Mucosa of descending colon (tissue), 3 donors: Measurements from ENCODE around the gene TRIOBP. TPM values are rescaled to one million over a fixed set of nuclear protein-coding genes. Genes with fewer than 3 reads are reported as not detected.

Experiments used
- ATAC-seq: fragments of 200-7000 bp; cut with Tn5 transposase; one replicate; pipeline ENCODE4 v1.9.1; 2020; ENCODE audit warnings: mild to moderate bottlenecking, moderate library complexity
- DNase-seq, 3 donors: peaks; one replicate each; pipeline ENCODE4 v3.0.0-alpha.2; 2020
- H3K36me3 ChIP-seq: fragments of 200-600 bp; one replicate; pipeline ENCODE4 v1.8.0; 2021; ENCODE audit warnings: low read depth, mild to moderate bottlenecking
- H3K4me1 ChIP-seq: fragments of 200-600 bp; one replicate; pipeline ENCODE4 v1.8.0; 2021; ENCODE audit warnings: low read depth, mild to moderate bottlenecking
- H3K4me3 ChIP-seq: fragments of 200-600 bp; one replicate; pipeline ENCODE4 v1.8.0; 2021; ENCODE audit warnings: mild to moderate bottlenecking
- H3K9me3 ChIP-seq: fragments of 200-600 bp; one replicate; pipeline ENCODE4 v1.8.0; 2021; ENCODE audit warnings: mild to moderate bottlenecking
- CTCF ChIP-seq: fragments of 200-600 bp; IDR thresholded peaks from one replicate; pipeline ENCODE4 v1.8.0; 2022; ENCODE audit warnings: antibody characterized with exemption, mild to moderate bottlenecking
- intact Hi-C, 2 donors: fragments of 100-400 bp; cut with DNase I in 1 of 2; cut with micrococcal nuclease in 1 of 2; formaldehyde crosslinking; loops; one replicate each; pipeline versions ENCODE4 v1.11.0 to v1.11.1; 2022; cut with DNase I, micrococcal nuclease
- total RNA-seq, 3 donors: library from RNA; stranded (reverse); fragmentation: NEBNext Ultra II Directional in 2 of 3; extraction: Animal tissue kit (Norgen Biotek cat#: 25700) in 2 of 3; gene quantifications; one replicate each; pipeline versions ENCODE4 v1.2.1 to v1.2.4, GENCODE V29; 2021 to 2023
- donor health status: DM: no; HTN: no; CAD: no; lungs with moderate emphysema.
- donor health status: DM: no; HTN: no; CAD: no.
- donor health status: DM: no; HTN: yes; CAD: no.

TRIOBP gene
- total RNA-seq, 3 donors from 2014 or later: 78.2 to 107 (median 78.6) TPM

GRCh38 chr22:37705205-37705604, 8.4 kb downstream of the TRIOBP start:
- DNase-seq (no peak), ATAC-seq (no peak)
- H3K9me3 ChIP-seq: no peaks in the 10 kb centered on the region
- H3K4me3 ChIP-seq: no peak overlapping the region
- no peaks in the 10 kb centered on the region for H3K36me3 ChIP-seq
- intact Hi-C loops: no loop called here
- H3K4me1 ChIP-seq: no peaks in the 10 kb centered on the region
- TF ChIP-seq CTCF: no peak

- intact Hi-C loops: no loop called here
- no peak for DNase-seq
- H3K9me3 ChIP-seq: no peaks in the 10 kb centered on the region
- H3K4me1 ChIP-seq: peaks cover 4% of the 10 kb centered on the region
- H3K36me3 ChIP-seq: no peaks in the 10 kb centered on the region
- no peak overlapping the region for H3K4me3 ChIP-seq
- TF ChIP-seq CTCF: no peak
- ATAC-seq: no peak
Measured at GRCh38 chr22:37708580-37709444, 12.0 kb downstream of the TRIOBP start.

DNA sequence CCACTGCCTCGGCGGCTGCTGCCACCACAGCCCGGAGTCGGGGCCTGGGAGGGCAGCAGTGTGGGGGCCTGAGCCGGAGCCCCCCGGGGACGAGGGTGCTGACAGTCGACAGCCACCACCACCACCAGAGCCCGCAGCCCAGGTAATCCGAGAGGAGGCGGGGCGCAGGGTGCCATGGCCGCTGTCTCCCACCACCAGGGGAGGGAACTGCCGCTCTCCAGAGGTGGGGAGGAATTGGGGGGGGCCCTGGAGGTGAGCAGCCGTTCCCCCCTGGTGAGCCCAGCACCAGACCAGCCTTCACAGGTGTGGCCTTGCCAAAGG, 12.6 kb downstream of the TRIOBP start:
- DNase-seq (no peak), ATAC-seq (no peak)
- Histone ChIP-seq H3K9me3 (no peaks in the 10 kb centered on the region), H3K36me3 (no peaks in the 10 kb centered on the region), H3K4me3 (no peak overlapping the region), H3K4me1 (peaks cover 4% of the 10 kb centered on the region)
- intact Hi-C loops: no loop called here
- TF ChIP-seq CTCF: no peak

DNA sequence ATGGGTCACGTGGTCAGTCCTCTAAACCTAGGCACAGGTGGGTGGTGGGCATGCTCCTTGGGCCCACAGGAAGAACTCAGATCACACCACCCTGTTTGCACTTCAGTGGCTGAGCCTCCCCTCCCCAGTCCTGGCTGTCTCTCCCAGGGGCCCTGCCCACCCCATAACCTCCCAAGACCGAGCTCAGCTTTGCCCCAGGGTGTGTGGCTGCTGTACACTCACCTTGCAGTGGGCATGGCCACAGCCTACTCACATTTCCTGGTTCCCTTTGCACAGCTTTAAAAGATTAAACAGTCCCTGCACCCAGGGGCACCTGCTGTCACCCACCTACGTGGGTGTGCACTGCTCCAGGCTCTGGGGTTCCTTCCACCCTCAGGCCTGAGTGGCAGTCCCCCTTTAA, 13.8 kb downstream of the TRIOBP start:
- TF ChIP-seq CTCF: no peak
- Histone ChIP-seq H3K9me3 (no peaks in the 10 kb centered on the region), H3K36me3 (no peaks in the 10 kb centered on the region), H3K4me1 (peaks cover 4% of the 10 kb centered on the region), H3K4me3 (no peak overlapping the region)
- intact Hi-C loops: no loop called here
- DNase-seq: no peak
- peak; percentile 70 for ATAC-seq

GRCh38 chr22:37711490-37711889, 14.6 kb downstream of the TRIOBP start:
- no peak overlapping the region for H3K4me3 ChIP-seq
- intact Hi-C loops: no loop called here
- no peak for ATAC-seq
- H3K4me1 ChIP-seq: peaks cover 4% of the 10 kb centered on the region
- no peak for TF ChIP-seq CTCF
- no peaks in the 10 kb centered on the region for H3K9me3 ChIP-seq
- DNase-seq: no peak
- no peaks in the 10 kb centered on the region for H3K36me3 ChIP-seq

GRCh38 chr22:37713761-37714160, 16.9 kb downstream of the TRIOBP start:
- Histone ChIP-seq H3K4me3 (no peak overlapping the region), H3K9me3 (no peaks in the 10 kb centered on the region), H3K36me3 (no peaks in the 10 kb centered on the region), H3K4me1 (peaks cover 4% of the 10 kb centered on the region)
- intact Hi-C loops: no loop called here
- no peak for ATAC-seq
- no peak for DNase-seq
- TF ChIP-seq CTCF: no peak
